NT2/D1 (cell line): ENCODE data around the gene COQ10A.
"Not testable (repeated sequence)": the region's sequence is repeated elsewhere in the genome, so short reads cannot be mapped to it uniquely, and the experiment has no call there.

Source experiments
- YY1 ChIP-seq: IDR thresholded peaks from 2 replicates; pipeline ENCODE4 v1.6.1; 2011; ENCODE audit not compliant: insufficient read length, insufficient read depth
- ZNF274 ChIP-seq: IDR thresholded peaks from 2 replicates; pipeline ENCODE4 v1.6.1; 2011; ENCODE audit warnings: mild to moderate bottlenecking, low read depth, low read length

DNA sequence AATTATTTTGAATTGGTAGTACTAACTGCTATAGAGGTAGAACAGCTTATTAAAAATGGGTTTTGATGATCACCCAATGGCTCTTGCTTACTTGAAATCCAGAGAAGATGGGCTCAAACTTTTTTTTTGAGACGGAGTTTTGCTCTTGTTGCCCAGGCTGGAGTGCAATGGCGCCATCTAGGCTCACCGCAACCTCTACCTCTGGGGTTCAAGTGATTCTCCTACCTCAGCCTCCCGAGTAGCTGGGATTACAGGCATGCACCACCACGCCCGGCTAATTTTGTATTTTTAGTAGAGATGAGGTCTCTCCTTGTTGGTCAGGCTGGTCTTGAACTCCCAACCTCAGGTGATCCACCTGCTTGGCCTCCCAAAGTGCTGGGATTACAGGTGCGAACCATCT lies 3.8 kb upstream of the COQ10A start:
- TF ChIP-seq YY1, ZNF274: not testable (repeated sequence)
